CD8-positive, alpha-beta memory T cell (primary cell): ENCODE data around the gene UST. TPM values are rescaled to one million over a fixed set of nuclear protein-coding genes. Genes with fewer than 3 reads are reported as not detected.
"Not testable (repeated sequence)": the region's sequence is repeated elsewhere in the genome, so short reads cannot be mapped to it uniquely, and the experiment has no call there.

Source experiments
- CTCF ChIA-PET: fragments of 350-600 bp; sonication (Branson Sonifier 250); formaldehyde crosslinking; loops from one replicate; lab custom pipeline; 2021; ENCODE audit warnings: antibody characterized with exemption; lab: Charles Lee
- POLR2A ChIA-PET: fragments of 350-600 bp; sonication (Branson Sonifier 250); formaldehyde crosslinking; loops from one replicate; lab custom pipeline; 2021; ENCODE audit warnings: antibody characterized with exemption; lab: Charles Lee
- DNase-seq, 5 donors: peaks; one replicate each; pipeline versions ENCODE4 v3.0.0 to v3.0.0-alpha.2; 2020 to 2022; ENCODE audit warnings: mixed read lengths in 1 of 5
- H3K27ac ChIP-seq: one replicate; pipeline ENCODE4 v1.7.0; 2013; ENCODE audit warnings: low read depth, mild to moderate bottlenecking, low read length, moderate library complexity
- H3K27me3 ChIP-seq: 2 replicates; pipeline ENCODE4 v1.7.0; 2013; ENCODE audit warnings: low read length, mild to moderate bottlenecking; ENCODE audit not compliant: insufficient read depth, poor library complexity, severe bottlenecking
- H3K36me3 ChIP-seq: 2 replicates; pipeline ENCODE4 v1.7.0; 2013; ENCODE audit warnings: mild to moderate bottlenecking, low read length, moderate library complexity; ENCODE audit not compliant: insufficient read depth
- H3K4me1 ChIP-seq: 2 replicates; pipeline ENCODE4 v1.7.0; 2013; ENCODE audit warnings: mild to moderate bottlenecking, low read length, moderate library complexity; ENCODE audit not compliant: insufficient read depth
- H3K4me3 ChIP-seq: 2 replicates; pipeline ENCODE4 v1.7.0; 2013; ENCODE audit warnings: mild to moderate bottlenecking, low read length
- H3K9me3 ChIP-seq: 2 replicates; pipeline ENCODE4 v1.7.0; 2013; ENCODE audit warnings: mild to moderate bottlenecking, low read length
- H3K27ac Mint-ChIP-seq, 8 donors: one replicate each; pipeline ENCODE4 v1.8.0; 2020 to 2021; ENCODE audit warnings: mixed read lengths in 8 of 8, mild to moderate bottlenecking in 6 of 8, inconsistent platforms in 3 of 8, moderate library complexity in 3 of 8
- H3K27me3 Mint-ChIP-seq, 2 donors: one replicate each; pipeline ENCODE4 v1.8.0; 2020 to 2021; ENCODE audit warnings: mixed read lengths in 2 of 2, mild to moderate bottlenecking in 1 of 2, moderate library complexity in 1 of 2
- H3K36me3 Mint-ChIP-seq, 3 donors: one replicate each; pipeline ENCODE4 v1.8.0; 2020 to 2021; ENCODE audit warnings: mixed read lengths in 3 of 3, inconsistent platforms in 1 of 3, mild to moderate bottlenecking in 1 of 3
- H3K4me1 Mint-ChIP-seq, 3 donors: one replicate each; pipeline ENCODE4 v1.8.0; 2020 to 2021; ENCODE audit warnings: mixed read lengths in 3 of 3, inconsistent platforms in 1 of 3, mild to moderate bottlenecking in 1 of 3
- H3K4me3 Mint-ChIP-seq, 7 donors: one replicate each; pipeline ENCODE4 v1.8.0; 2020 to 2021; ENCODE audit warnings: mixed read lengths in 7 of 7, mild to moderate bottlenecking in 6 of 7, moderate library complexity in 4 of 7, inconsistent platforms in 2 of 7
- H3K9me3 Mint-ChIP-seq, 5 donors: one replicate each; pipeline ENCODE4 v1.8.0; 2020 to 2022; ENCODE audit warnings: mixed read lengths in 5 of 5, mild to moderate bottlenecking in 3 of 5, moderate library complexity in 2 of 5, inconsistent platforms in 1 of 5
- polyA plus RNA-seq: library from polyadenylated mRNA; unstranded; fragments of 300-500 nt; fragmentation: Illumina TruSeq; gene quantifications from one replicate; pipeline ENCODE4 v1.2.3, GENCODE V29; 2021
- total RNA-seq, 2 experiments: library from RNA; stranded (reverse); gene quantifications; one replicate each; pipeline ENCODE4 v1.2.3, GENCODE V29; 2021

Gene UST
- total and polyA plus RNA-seq, 3 experiments from 2014 or later = 2.4 to 7.8 (median 6.4) TPM

DNA sequence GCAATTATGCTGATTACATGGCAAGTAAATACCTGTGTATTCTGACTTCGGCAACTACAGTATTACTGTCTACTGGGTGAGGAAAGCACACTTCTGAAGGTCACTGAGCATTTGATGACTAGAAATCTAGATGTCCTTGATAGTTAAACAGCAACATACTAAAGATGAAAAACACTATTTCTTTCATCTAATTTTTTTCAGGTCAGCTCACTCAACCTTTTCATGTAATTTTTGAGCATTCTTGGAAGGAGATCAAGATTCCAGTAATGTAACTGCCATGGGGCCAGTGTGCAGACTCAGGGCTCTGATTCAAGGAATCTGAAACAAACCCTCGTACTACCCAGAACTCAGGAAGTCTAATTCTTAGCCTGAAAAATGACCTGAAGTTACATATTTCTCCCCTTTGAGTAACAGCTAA is 348.1 kb downstream of the UST start:
- DNase-seq = no peak
- Mint-ChIP-seq H3K4me3 (peak overlapping the region in 6 of 7 donors; percentile 15 to 79 (median 53)), H3K9me3 (peaks cover 10 to 25% (median 22%) of the 10 kb centered on the region in 5 donors), H3K27ac (peak overlapping the region in 6 of 8 donors; percentile 40 to 89 (median 70)), H3K27me3 (no peaks in the 10 kb centered on the region), H3K36me3 (peaks cover 3 to 21% (median 6%) of the 10 kb centered on the region in 3 donors), H3K4me1 (peaks cover 32 to 51% (median 50%) of the 10 kb centered on the region in 3 donors)
- H3K27me3 ChIP-seq = no peaks in the 10 kb centered on the region
- peak overlapping the region; percentile 4 for H3K4me3 ChIP-seq
- POLR2A ChIA-PET = interaction anchor here (0.6 kb wide), 1 partner anchor 360 kb away, joined by 4 read pairs; no protein-coding TSS in a partner anchor
- H3K27ac ChIP-seq = no peak overlapping the region
- CTCF ChIA-PET = interaction anchor here (0.6 to 2.4 kb wide), 13 partner anchors 10 to 390 kb away, joined by 3 to 13 read pairs (median 3); partner anchors contain the start of genes TAB2 and ZC3H12D
- H3K4me1 ChIP-seq = peaks cover 32% of the 10 kb centered on the region
- H3K9me3 ChIP-seq = peaks cover 16% of the 10 kb centered on the region
- H3K36me3 ChIP-seq = no peaks in the 10 kb centered on the region

DNA sequence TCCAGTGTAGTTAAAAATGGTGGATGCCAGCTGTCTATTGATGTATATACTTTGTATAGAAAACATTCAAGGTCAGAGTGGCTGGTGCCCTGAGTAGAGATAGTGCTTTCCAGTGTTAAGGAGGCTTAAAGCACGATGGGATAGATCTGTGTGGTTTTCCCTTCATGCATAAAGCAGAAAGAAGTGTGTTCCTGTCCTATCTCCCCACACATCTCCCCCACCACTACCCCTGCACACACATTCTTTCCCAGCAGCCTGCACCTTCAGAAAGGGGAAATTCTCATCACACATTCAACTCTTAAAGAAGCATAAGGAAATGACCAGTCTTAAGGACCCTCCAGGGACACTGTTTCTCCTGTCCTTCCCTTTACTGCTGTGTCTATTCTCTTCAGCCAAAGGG is 349.0 kb downstream of the UST start:
- CTCF ChIA-PET = interaction anchor here (0.7 to 2.4 kb wide), 10 partner anchors 11 to 421 kb away, joined by 3 to 13 read pairs (median 3); partner anchors contain the start of gene TAB2
- peaks cover 15 to 26% (median 25%) of the 10 kb centered on the region in 5 donors for H3K9me3 Mint-ChIP-seq
- H3K9me3 ChIP-seq = peaks cover 16% of the 10 kb centered on the region
- H3K4me1 Mint-ChIP-seq = peaks cover 31 to 46% (median 44%) of the 10 kb centered on the region in 3 donors
- no peaks in the 10 kb centered on the region for H3K27me3 Mint-ChIP-seq
- no peaks in the 10 kb centered on the region for H3K27me3 ChIP-seq
- peaks cover 3 to 21% (median 6%) of the 10 kb centered on the region in 3 donors for H3K36me3 Mint-ChIP-seq
- peaks cover 32% of the 10 kb centered on the region for H3K4me1 ChIP-seq
- peak overlapping the region in 1 of 7 donors; percentile 32 for H3K4me3 Mint-ChIP-seq
- POLR2A ChIA-PET = no interaction called here
- H3K4me3 ChIP-seq = no peak overlapping the region
- DNase-seq = no peak
- peak overlapping the region in 3 of 8 donors; percentile 20 to 59 (median 26) for H3K27ac Mint-ChIP-seq
- H3K27ac ChIP-seq = no peak overlapping the region
- H3K36me3 ChIP-seq = no peaks in the 10 kb centered on the region

DNA sequence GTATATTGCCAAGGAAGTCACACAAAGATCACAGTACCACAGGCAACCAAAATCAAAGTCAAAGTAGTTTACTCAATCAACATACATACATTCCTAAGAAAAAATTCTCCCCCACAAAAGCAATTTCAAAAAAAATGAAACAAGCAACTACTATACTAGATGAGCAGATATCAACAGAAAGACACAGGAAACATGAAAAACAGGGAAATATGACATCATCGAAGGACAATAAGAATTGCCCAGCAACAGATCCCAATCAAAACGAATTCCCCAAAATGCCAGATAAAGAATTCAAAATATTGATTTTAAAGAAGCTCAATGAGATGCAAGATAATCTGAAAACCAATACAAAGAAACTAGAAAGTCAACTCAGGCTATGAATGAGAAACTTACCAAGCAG is 351.0 kb downstream of the UST start:
- Mint-ChIP-seq H3K4me1 (peaks cover 31 to 49% (median 48%) of the 10 kb centered on the region in 3 donors), H3K9me3 (peaks cover 16 to 26% (median 25%) of the 10 kb centered on the region in 5 donors), H3K36me3 (peaks cover 3 to 29% (median 6%) of the 10 kb centered on the region in 3 donors), H3K4me3 (no peak overlapping the region), H3K27ac (peak overlapping the region in 2 of 8 donors; percentile 19 to 88), H3K27me3 (no peaks in the 10 kb centered on the region)
- peaks cover 32% of the 10 kb centered on the region for H3K4me1 ChIP-seq
- H3K27me3 ChIP-seq = no peaks in the 10 kb centered on the region
- ChIA-PET CTCF (interaction anchor here (1.3 kb wide), 1 partner anchor 334 kb away, joined by 4 read pairs; no protein-coding TSS in a partner anchor), POLR2A (no interaction called here)
- no peak overlapping the region for H3K4me3 ChIP-seq
- H3K27ac ChIP-seq = no peak overlapping the region
- no peaks in the 10 kb centered on the region for H3K36me3 ChIP-seq
- H3K9me3 ChIP-seq = peaks cover 16% of the 10 kb centered on the region
- DNase-seq = no peak

DNA sequence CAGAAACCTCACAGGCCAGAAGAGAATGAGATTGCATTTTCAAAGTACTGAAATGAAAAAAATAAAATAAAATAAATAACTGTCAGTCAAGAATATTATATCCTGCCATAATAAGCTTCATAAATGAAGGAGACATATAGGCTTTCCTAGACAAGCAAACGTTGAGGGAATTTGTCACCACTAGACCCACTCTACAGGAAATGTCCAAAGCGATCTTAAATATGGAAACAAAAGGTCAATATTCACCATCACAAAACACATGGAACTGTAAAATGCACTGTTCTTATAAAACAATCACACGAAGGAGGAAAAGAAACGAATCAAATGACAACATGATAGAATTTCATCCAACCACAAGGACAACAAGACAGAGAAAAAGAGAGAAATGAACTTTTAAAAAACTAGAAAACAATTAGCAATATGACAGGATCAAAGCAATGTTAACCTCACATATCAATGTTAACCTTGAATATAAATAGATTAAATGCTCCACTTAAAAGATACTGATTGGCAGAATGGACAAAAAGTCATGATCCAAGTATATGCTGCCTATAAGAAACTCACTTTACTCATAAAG is 352.0 kb downstream of the UST start:
- Mint-ChIP-seq H3K27me3 (no peaks in the 10 kb centered on the region), H3K4me3 (no peak overlapping the region), H3K9me3 (peaks cover 16 to 26% (median 25%) of the 10 kb centered on the region in 5 donors), H3K27ac (no peak overlapping the region), H3K36me3 (peaks cover 3 to 29% (median 6%) of the 10 kb centered on the region in 3 donors), H3K4me1 (peaks cover 24 to 42% (median 40%) of the 10 kb centered on the region in 3 donors)
- H3K27ac ChIP-seq = no peak overlapping the region
- no peaks in the 10 kb centered on the region for H3K27me3 ChIP-seq
- H3K9me3 ChIP-seq = peaks cover 16% of the 10 kb centered on the region
- H3K4me1 ChIP-seq = peaks cover 24% of the 10 kb centered on the region
- DNase-seq = no peak
- no peak overlapping the region for H3K4me3 ChIP-seq
- H3K36me3 ChIP-seq = no peaks in the 10 kb centered on the region
- POLR2A ChIA-PET = no interaction called here
- CTCF ChIA-PET = no interaction called here

DNA sequence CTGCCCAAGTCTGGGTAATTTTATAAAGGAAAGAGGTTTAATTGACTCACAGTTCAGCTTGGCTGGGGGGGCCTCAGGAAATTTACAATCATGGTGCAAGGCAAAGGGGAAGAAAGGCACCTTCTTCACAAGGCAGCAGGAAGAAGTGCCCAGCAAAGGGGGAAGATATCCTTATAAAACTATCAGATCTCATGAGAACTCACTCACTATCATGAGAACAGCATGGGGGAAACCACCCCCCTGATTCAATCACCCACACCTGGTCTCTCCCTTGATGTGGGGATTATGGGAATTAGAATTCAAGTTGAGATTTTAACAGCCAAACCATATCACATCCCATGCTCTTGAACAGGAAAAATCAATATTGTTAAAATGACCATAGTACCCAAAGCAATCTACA is 355.5 kb downstream of the UST start:
- H3K4me3 ChIP-seq = no peak overlapping the region
- H3K36me3 ChIP-seq = no peaks in the 10 kb centered on the region
- POLR2A ChIA-PET = no interaction called here
- no peaks in the 10 kb centered on the region for H3K4me1 ChIP-seq
- CTCF ChIA-PET = no interaction called here
- Mint-ChIP-seq H3K4me1 (peaks cover 0 to 31% (median 12%) of the 10 kb centered on the region in 3 donors), H3K27me3 (no peaks in the 10 kb centered on the region), H3K4me3 (no peak overlapping the region), H3K27ac (peak overlapping the region in 2 of 8 donors; percentile 65 to 73), H3K36me3 (peaks cover 3 to 29% (median 6%) of the 10 kb centered on the region in 3 donors), H3K9me3 (peaks cover 16 to 26% (median 23%) of the 10 kb centered on the region in 5 donors)
- H3K9me3 ChIP-seq = peaks cover 16% of the 10 kb centered on the region
- no peak for DNase-seq
- H3K27ac ChIP-seq = no peak overlapping the region
- no peaks in the 10 kb centered on the region for H3K27me3 ChIP-seq

DNA sequence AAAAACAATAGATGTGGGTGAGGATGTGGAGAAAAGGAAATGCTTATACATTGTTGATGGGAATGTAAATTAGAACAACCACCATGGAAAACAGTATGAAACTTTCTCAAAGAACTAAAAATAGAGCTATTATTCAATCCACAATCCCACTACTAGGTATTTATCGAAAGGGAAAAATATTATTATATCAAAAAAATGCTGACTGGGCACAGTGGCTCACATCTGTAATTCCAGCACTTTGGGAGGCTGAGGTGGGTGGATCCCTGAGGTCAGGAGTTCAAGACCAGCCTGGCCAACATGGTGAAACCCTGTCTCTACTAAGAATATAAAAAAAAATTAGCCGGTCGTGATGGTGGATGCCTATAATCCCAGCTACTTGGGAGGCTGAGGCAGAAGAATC is 357.1 kb downstream of the UST start:
- POLR2A ChIA-PET = interaction anchor here (0.6 kb wide), 1 partner anchor 36 kb away, joined by 6 read pairs; no protein-coding TSS in a partner anchor
- peaks cover 0 to 28% (median 5%) of the 10 kb centered on the region in 3 donors for H3K4me1 Mint-ChIP-seq
- H3K27me3 ChIP-seq, H3K9me3 ChIP-seq, H3K4me3 ChIP-seq, H3K27me3 Mint-ChIP-seq, H3K4me3 Mint-ChIP-seq, H3K4me1 ChIP-seq, H3K27ac ChIP-seq, DNase-seq, H3K27ac Mint-ChIP-seq, H3K36me3 ChIP-seq: not testable (repeated sequence)
- peaks cover 0 to 15% (median 0%) of the 10 kb centered on the region in 3 donors for H3K36me3 Mint-ChIP-seq
- CTCF ChIA-PET = interaction anchor here (1.5 kb wide), 1 partner anchor 10 kb away, joined by 3 read pairs; no protein-coding TSS in a partner anchor
- peaks cover 5 to 10% (median 7%) of the 10 kb centered on the region in 5 donors for H3K9me3 Mint-ChIP-seq

DNA sequence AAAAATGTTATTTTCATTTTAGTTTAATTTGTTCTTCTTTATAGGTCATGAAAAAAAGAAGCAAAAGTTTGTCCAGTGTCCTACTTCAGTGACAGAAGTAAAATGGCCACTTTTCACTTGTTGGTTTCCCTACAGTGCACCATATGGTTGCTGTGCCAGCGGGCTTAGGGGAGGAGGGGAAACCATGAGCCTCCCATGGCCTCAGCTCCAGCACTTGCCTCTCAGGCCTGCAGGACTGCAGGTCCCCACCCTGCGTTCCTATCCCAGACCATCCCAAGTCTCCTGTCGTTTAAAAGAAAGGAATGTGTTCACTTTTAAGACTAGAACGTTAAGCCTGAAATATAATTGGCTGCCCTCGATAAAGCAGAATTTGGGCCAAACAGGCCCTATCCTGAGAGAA is 360.7 kb downstream of the UST start:
- POLR2A ChIA-PET = no interaction called here
- H3K27ac Mint-ChIP-seq = no peak overlapping the region
- H3K27me3 Mint-ChIP-seq = no peaks in the 10 kb centered on the region
- Histone ChIP-seq H3K4me3 (no peak overlapping the region), H3K4me1 (no peaks in the 10 kb centered on the region), H3K27me3 (no peaks in the 10 kb centered on the region), H3K9me3 (no peaks in the 10 kb centered on the region), H3K36me3 (no peaks in the 10 kb centered on the region), H3K27ac (no peak overlapping the region)
- H3K4me3 Mint-ChIP-seq = no peak overlapping the region
- peaks cover 0 to 3% (median 0%) of the 10 kb centered on the region in 3 donors for H3K36me3 Mint-ChIP-seq
- CTCF ChIA-PET = no interaction called here
- H3K4me1 Mint-ChIP-seq = peaks cover 11 to 47% (median 21%) of the 10 kb centered on the region in 3 donors
- H3K9me3 Mint-ChIP-seq = no peaks in the 10 kb centered on the region
- no peak for DNase-seq
